ENCODE data around the gene ABCC4. TPM values are rescaled to one million over a fixed set of nuclear protein-coding genes. Genes with fewer than 3 reads are reported as not detected.

Gene ABCC4
- total and polyA plus RNA-seq, 2 of the 13 experiments (the other 11 are each of a cell fraction or from before 2014, with no cell fraction given), result 4.2 to 11.3 TPM

DNA sequence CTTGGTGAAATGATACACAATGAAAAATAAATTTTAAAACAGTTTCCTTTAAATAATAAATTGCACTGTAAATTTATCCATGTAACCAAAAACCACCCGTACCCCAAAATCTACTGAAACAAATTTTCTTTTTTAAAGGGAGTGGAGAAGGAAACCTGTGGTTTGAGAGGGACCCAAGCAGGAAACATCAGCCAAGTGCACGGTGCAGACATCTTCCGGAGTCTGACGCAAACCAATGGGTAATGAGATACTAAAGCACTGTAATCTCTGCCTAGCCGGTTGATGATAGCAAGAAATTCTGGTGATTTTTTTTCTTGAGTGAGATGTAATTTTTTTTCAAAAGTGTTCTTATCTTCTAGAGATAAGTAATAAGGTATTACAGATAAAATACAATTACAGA lies 115.4 kb downstream of the ABCC4 start:
- Histone ChIP-seq H3K9me3 (ENCODE audit: low read length) (no peaks in the 10 kb centered on the region), H2AFZ (ENCODE audit: low read length) (no peak overlapping the region), H3K9ac (ENCODE audit: insufficient read depth, low read depth, low read length) (no peak overlapping the region), H3K4me3 (replicated peaks in 1 of 3; ENCODE audit: insufficient read depth in 1 of 3, low read depth in 2 of 3, low read length in 3 of 3) (no peak overlapping the region), H3K79me2 (ENCODE audit: insufficient read depth, low read length) (no peaks in the 10 kb centered on the region), H3K27me3 (ENCODE audit: control insufficient read depth in 1 of 2, insufficient read depth in 2 of 2, low read length in 2 of 2) (no peaks in the 10 kb centered on the region), H3K4me2 (ENCODE audit: low read depth, low read length) (no peak overlapping the region), H4K20me1 (ENCODE audit: insufficient read depth, low read length) (no peaks in the 10 kb centered on the region), H3K4me1 (ENCODE audit: insufficient read depth, low read length) (peaks cover 11% of the 10 kb centered on the region), H3K36me3 (replicated peaks in 1 of 2; ENCODE audit: control insufficient read depth in 1 of 2, insufficient read depth in 2 of 2, low read length in 2 of 2) (no peaks in the 10 kb centered on the region), H3K27ac (ENCODE audit: extremely low read length, insufficient read depth, low read length) (no peak overlapping the region)
- WGBS (ENCODE audit: low lambda C conversion rate), result 98% methylated on average over 5 of the region's 5 CpGs
- TF ChIP-seq ZNF614 (CRISPR knock-in tag; IDR thresholded peaks at IDR 0.05; ENCODE audit: borderline replicate concordance) (no peak), IKZF4 (CRISPR knock-in tag; IDR thresholded peaks at IDR 0.05; ENCODE audit: borderline replicate concordance, low read depth, not compliant biosample characterization) (no peak), TBL1XR1 (IDR thresholded peaks at IDR 0.05; ENCODE audit: borderline replicate concordance, low read length, partially characterized antibody) (no peak)
- TF ChIP-seq, protein P1, sequence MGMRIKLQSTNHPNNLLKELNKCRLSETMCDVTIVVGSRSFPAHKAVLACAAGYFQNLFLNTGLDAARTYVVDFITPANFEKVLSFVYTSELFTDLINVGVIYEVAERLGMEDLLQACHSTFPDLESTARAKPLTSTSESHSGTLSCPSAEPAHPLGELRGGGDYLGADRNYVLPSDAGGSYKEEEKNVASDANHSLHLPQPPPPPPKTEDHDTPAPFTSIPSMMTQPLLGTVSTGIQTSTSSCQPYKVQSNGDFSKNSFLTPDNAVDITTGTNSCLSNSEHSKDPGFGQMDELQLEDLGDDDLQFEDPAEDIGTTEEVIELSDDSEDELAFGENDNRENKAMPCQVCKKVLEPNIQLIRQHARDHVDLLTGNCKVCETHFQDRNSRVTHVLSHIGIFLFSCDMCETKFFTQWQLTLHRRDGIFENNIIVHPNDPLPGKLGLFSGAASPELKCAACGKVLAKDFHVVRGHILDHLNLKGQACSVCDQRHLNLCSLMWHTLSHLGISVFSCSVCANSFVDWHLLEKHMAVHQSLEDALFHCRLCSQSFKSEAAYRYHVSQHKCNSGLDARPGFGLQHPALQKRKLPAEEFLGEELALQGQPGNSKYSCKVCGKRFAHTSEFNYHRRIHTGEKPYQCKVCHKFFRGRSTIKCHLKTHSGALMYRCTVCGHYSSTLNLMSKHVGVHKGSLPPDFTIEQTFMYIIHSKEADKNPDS (CRISPR knock-in tag; IDR thresholded peaks at IDR 0.05), result no peak
- TF ChIP-seq, protein P2, sequence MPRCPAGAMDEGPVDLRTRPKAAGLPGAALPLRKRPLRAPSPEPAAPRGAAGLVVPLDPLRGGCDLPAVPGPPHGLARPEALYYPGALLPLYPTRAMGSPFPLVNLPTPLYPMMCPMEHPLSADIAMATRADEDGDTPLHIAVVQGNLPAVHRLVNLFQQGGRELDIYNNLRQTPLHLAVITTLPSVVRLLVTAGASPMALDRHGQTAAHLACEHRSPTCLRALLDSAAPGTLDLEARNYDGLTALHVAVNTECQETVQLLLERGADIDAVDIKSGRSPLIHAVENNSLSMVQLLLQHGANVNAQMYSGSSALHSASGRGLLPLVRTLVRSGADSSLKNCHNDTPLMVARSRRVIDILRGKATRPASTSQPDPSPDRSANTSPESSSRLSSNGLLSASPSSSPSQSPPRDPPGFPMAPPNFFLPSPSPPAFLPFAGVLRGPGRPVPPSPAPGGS (CRISPR knock-in tag; IDR thresholded peaks at IDR 0.05), result no peak
- in situ Hi-C loops (cut with HindIII; ENCODE audit: extremely low pct_ligation_motif_present, low pct_unique_long_range_greater_than_20kb), result loop anchor here (25.0 kb wide), 1 partner anchor 1776 kb away; no protein-coding TSS in a partner anchor
- intact Hi-C loops (cut with micrococcal nuclease; ENCODE audit: unreplicated experiment), result loop anchor here (10.0 kb wide), 1 partner anchor 181 kb away; no protein-coding TSS in a partner anchor
- ChIA-PET POLR2A (no interaction called here), CTCF (ENCODE audit: low intra/inter-chr PET ratio, low total read pairs) (no interaction called here)
- FAIRE-seq (no peak), ATAC-seq (no peak), DNase-seq (ENCODE audit: low spot score) (no peak)
- BruUV-seq (replicated peaks), result no TSS peak

Measured in HepG2 (cell line).